ENCODE measurements around the gene MRPL48.
A peak's percentile ranks its signal among the peaks of the same experiment; 100 is the strongest.
"Not testable (repeated sequence)": the region's sequence is repeated elsewhere in the genome, so short reads cannot be mapped to it uniquely, and the experiment has no call there.

Gene MRPL48

DNA sequence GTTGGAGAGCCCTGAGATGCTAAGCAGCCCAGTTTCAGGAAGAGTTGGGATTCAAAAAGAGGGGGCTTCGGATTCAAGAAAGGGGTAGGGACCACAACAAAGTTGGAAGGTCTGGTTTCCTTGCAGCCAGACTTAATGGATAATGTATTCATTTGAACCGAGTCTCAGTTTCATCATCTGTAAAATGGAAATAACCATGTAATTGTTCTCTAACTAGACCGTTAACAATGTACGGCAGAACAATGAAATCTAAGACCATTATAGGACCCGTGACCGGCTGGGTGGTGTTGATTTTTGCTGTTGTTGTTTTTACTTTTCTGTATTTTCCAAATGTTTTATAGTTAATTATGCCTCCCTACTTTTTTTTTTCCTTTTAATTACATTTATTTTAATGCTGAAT is 6.4 kb upstream of the MRPL48 start:
- no peak for DNase-seq (ENCODE audit: low read depth)

DNA sequence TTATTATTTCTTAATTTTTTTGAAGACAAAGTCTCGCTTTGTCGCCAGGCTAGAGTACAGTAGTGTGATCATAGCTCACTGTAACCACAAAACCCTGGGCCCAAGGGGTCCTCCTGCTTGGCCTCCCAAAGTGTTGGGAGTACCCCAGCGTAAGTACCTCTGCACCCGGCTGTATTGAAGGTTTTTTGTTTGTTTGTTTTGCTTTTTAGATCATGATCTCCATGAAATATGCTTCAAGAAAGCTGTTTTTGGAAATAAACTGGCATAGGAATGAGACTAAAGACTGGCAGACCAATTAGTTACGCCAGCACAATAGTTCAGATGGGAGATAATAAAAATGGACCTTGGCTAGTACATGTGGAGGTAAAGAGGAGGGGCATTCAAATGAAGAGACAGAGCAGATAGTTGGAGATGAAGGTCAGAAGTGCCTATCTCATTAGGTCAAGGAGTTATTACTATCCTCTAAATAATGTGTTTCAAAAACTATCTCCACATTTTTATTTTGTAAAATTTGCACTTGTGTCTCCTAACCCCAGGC is 4.1 kb upstream of the MRPL48 start:
- H3K9ac ChIP-seq (ENCODE audit: low read length): no peak overlapping the region
- no peaks in the 10 kb centered on the region for H3K36me3 ChIP-seq (ENCODE audit: control insufficient read depth, insufficient read depth, low read length, severe bottlenecking)
- no peak for DNase-seq (ENCODE audit: low read depth)

More for the DNA sequence above, 6.4 kb upstream of the MRPL48 start:
- Histone ChIP-seq H3K36me3 (ENCODE audit: control insufficient read depth, insufficient read depth, low read length, severe bottlenecking) (no peaks in the 10 kb centered on the region), H3K4me1 (ENCODE audit: control insufficient read depth, insufficient read depth, low read length) (peaks cover 7% of the 10 kb centered on the region), H3K9ac (ENCODE audit: low read length) (no peak overlapping the region), H3K27me3 (replicated peaks; ENCODE audit: control insufficient read depth, insufficient read depth, low read length) (no peaks in the 10 kb centered on the region), H3K9me3 (ENCODE audit: control insufficient read depth, low read length) (no peaks in the 10 kb centered on the region), H3K4me3 (ENCODE audit: low read length) (no peak overlapping the region)

DNA sequence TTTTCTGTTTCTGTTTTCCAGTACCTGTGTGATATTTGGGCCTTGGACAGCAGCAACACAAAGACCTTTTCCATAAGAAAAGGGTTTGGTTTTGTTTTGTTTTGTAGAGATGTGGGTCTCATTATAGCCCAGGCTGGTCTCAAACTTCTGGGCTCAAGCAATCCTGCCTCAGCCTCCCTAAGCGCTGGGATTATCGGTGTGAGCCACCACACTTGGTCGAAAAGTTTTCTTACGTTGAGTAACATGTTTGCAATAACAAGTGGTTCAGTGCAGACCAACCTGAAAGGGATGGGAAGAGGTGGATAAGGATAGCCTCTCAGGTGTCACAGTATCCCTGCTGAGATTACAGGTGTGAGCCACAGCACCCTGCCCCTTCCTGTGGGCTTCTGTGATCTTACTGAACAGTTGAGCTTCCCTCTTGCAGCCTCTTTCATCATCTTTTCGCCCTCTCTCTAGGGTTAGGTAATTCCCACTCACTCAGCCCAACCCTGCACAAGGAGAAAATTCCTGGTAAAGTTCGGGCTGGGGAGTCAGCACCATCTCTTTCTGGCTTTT is 3.5 kb upstream of the MRPL48 start:
- DNase-seq (ENCODE audit: low read depth): peak; percentile 82
- peaks cover 15% of the 10 kb centered on the region for H3K4me1 ChIP-seq (ENCODE audit: control insufficient read depth, insufficient read depth, low read length)
- H3K36me3 ChIP-seq (ENCODE audit: control insufficient read depth, insufficient read depth, low read length, severe bottlenecking): no peaks in the 10 kb centered on the region
- no peak overlapping the region for H3K4me3 ChIP-seq (ENCODE audit: low read length)
- no peaks in the 10 kb centered on the region for H3K27me3 ChIP-seq (replicated peaks; ENCODE audit: control insufficient read depth, insufficient read depth, low read length)
- H3K9me3 ChIP-seq (ENCODE audit: control insufficient read depth, low read length): no peaks in the 10 kb centered on the region
- H3K9ac ChIP-seq (ENCODE audit: low read length): no peak overlapping the region

More for the DNA sequence above, 4.1 kb upstream of the MRPL48 start:
- no peaks in the 10 kb centered on the region for H3K9me3 ChIP-seq (ENCODE audit: control insufficient read depth, low read length)
- no peak overlapping the region for H3K4me3 ChIP-seq (ENCODE audit: low read length)
- peaks cover 9% of the 10 kb centered on the region for H3K4me1 ChIP-seq (ENCODE audit: control insufficient read depth, insufficient read depth, low read length)
- H3K27me3 ChIP-seq (replicated peaks; ENCODE audit: control insufficient read depth, insufficient read depth, low read length): no peaks in the 10 kb centered on the region

DNA sequence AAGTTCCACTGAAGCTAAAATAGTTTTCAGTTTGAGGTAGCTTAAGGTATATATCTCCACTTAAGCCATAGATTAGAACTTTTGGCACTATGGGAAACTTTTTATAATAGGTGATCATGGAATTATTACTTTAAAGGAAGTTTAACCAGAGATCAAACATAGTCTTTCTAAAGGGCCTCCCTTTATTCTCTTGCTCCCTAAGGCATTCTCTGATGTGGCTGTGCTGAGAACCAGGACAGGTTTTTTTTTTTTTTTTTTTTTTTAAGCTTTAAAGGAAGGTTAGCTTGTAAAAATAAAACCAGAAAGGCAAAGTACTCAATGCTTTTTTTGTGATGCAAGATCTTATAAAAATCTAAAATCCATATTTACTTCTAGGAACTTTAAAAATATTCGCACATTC is 2.9 kb upstream of the MRPL48 start:
- peaks cover 19% of the 10 kb centered on the region for H3K4me1 ChIP-seq (ENCODE audit: control insufficient read depth, insufficient read depth, low read length)
- H3K4me3 ChIP-seq (ENCODE audit: low read length): no peak overlapping the region
- H3K9ac ChIP-seq (ENCODE audit: low read length): no peak overlapping the region
- DNase-seq (ENCODE audit: low read depth): no peak
- no peaks in the 10 kb centered on the region for H3K9me3 ChIP-seq (ENCODE audit: control insufficient read depth, low read length)
- H3K36me3 ChIP-seq (ENCODE audit: control insufficient read depth, insufficient read depth, low read length, severe bottlenecking): no peaks in the 10 kb centered on the region
- H3K27me3 ChIP-seq (replicated peaks; ENCODE audit: control insufficient read depth, insufficient read depth, low read length): no peaks in the 10 kb centered on the region

DNA sequence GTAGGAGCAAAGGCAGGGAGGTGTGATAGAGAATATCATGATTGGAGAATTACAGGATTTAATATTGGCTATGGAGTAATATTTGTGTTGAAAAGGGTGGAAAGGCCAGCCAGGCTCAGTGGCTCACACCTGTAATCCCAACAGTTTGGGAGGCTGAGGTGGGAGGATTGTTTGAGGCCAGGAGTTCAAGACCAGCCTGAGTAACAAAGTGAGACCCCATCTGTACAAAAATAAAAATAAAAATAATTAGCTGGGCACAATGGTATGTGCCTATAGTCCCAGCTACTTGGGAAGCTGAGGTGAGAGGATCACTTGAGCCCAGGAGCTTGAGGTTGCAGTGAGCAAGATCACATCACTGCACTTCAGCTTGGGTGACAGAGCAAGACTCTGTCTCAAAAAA is 2.2 kb upstream of the MRPL48 start:
- H3K36me3 ChIP-seq (ENCODE audit: control insufficient read depth, insufficient read depth, low read length, severe bottlenecking); H3K4me3 ChIP-seq (ENCODE audit: low read length); DNase-seq (ENCODE audit: low read depth); H3K27me3 ChIP-seq (replicated peaks; ENCODE audit: control insufficient read depth, insufficient read depth, low read length); H3K9ac ChIP-seq (ENCODE audit: low read length); H3K9me3 ChIP-seq (ENCODE audit: control insufficient read depth, low read length): not testable (repeated sequence)
- H3K4me1 ChIP-seq (ENCODE audit: control insufficient read depth, insufficient read depth, low read length): peaks cover 19% of the 10 kb centered on the region

DNA sequence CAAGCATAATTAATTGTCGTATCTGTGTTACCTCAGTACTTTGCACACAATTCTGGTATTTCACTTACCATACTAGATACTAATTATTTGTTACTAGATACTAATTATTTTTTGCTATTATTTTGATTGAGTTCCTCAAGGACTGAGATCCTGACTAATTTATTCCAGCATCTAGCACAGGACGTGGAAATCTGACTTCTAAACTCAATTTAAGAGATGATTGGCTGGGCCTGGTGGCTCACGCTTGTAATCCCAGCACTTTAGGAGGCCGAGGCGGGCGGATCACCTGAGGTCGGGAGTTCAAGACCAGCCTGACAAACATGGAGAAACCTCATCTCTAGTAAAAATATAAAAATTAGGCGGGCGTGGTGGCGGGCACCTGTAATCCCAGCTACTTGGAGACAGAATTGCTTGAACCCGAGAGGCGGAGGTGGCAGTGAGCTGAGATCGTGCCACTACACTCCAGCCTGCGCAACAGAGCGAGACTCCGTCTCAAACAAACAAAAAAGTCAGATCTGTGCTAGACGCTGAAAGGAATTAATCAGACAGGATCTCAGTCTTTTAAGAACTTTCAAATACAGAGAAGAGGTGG is 527 bp upstream of the MRPL48 start:
- Histone ChIP-seq H3K36me3 (ENCODE audit: control insufficient read depth, insufficient read depth, low read length, severe bottlenecking) (no peaks in the 10 kb centered on the region), H3K4me1 (ENCODE audit: control insufficient read depth, insufficient read depth, low read length) (peaks cover 19% of the 10 kb centered on the region), H3K9me3 (ENCODE audit: control insufficient read depth, low read length) (no peaks in the 10 kb centered on the region), H3K4me3 (ENCODE audit: low read length) (peak overlapping the region; percentile 94), H3K27me3 (replicated peaks; ENCODE audit: control insufficient read depth, insufficient read depth, low read length) (no peaks in the 10 kb centered on the region), H3K9ac (ENCODE audit: low read length) (peak overlapping the region; percentile 96)
- DNase-seq (ENCODE audit: low read depth): no peak

DNA sequence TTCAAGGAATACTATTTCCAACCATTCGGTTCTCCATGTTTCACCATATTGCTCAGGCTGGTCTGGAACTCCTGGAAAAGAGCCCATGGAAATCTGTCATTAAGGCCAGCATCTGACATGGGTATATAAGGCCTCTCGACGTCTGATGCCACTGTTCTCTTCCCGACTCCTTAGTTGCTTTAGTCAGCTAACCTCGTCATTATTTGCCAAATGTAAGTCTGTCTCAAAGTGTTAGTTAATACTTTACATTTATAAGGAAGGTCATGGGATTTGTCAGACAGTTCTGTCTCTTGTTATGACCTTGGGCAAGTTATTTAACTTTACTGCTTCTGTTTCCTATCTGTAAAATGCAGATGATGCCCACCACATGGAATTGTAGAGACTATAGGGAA is 1.6 kb downstream of the MRPL48 start:
- no peak for DNase-seq (ENCODE audit: low read depth)
- Histone ChIP-seq H3K4me3 (ENCODE audit: low read length) (no peak overlapping the region), H3K9me3 (ENCODE audit: control insufficient read depth, low read length) (no peaks in the 10 kb centered on the region), H3K36me3 (ENCODE audit: control insufficient read depth, insufficient read depth, low read length, severe bottlenecking) (no peaks in the 10 kb centered on the region), H3K4me1 (ENCODE audit: control insufficient read depth, insufficient read depth, low read length) (peaks cover 19% of the 10 kb centered on the region), H3K9ac (ENCODE audit: low read length) (no peak overlapping the region), H3K27me3 (replicated peaks; ENCODE audit: control insufficient read depth, insufficient read depth, low read length) (no peaks in the 10 kb centered on the region)

DNA sequence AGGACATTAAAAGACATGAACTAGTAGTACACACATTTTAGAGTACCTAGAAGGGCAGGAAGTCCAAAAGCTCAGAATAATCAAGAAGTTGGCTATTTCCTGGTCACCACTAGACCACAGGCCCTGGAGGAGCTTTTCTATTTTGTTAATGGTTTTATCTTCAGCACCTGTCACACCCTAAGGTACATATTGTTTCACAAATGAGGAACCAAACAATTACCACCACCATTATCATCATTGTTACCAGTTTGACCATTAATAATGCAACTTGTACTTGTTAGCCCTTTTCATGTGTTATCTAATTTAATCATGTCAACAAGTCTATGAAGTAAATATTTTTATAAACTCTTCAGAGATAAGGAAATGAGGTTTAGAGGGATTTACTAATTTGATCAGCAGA is 4.9 kb downstream of the MRPL48 start:
- no peak for DNase-seq (ENCODE audit: low read depth)
- Histone ChIP-seq H3K4me3 (ENCODE audit: low read length) (no peak overlapping the region), H3K27me3 (replicated peaks; ENCODE audit: control insufficient read depth, insufficient read depth, low read length) (no peaks in the 10 kb centered on the region), H3K9ac (ENCODE audit: low read length) (no peak overlapping the region), H3K36me3 (ENCODE audit: control insufficient read depth, insufficient read depth, low read length, severe bottlenecking) (no peaks in the 10 kb centered on the region), H3K9me3 (ENCODE audit: control insufficient read depth, low read length) (no peaks in the 10 kb centered on the region), H3K4me1 (ENCODE audit: control insufficient read depth, insufficient read depth, low read length) (peaks cover 16% of the 10 kb centered on the region)

DNA sequence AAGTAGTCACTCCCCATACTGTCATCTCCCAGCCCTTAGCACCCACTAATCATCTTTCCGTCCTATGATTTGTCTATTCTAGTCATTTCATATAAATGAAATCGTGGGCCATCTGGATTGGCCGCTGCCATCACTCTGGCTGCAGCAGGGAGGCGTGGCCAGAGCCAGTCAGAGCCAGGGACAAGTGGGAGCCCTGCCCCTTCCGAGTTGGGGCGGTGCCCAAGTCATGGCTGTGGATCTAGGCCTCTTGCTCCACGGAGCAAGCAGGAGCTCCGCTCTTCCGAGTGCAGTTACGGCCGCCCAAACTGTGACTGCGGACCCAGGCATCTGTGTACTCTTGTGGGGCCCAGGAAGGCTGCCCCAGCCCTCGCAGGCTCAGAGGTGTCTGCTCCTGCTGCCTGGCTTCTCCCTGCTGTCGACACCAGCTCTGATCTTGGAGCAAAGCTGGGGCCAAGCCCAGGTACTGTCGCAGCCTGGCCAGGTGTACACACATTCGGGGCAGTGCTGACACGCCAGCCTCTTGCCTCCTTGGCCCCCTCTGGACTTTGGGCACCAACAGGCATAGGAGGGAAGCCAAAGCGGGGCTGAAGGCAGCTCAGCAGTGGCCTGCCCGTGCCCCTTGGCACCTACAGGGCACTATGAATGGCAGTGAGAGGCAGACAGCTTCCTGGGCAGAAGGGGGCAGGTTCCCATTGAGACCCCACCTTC is 8.4 kb downstream of the MRPL48 start:
- Histone ChIP-seq H3K4me3 (ENCODE audit: low read length) (no peak overlapping the region), H3K27me3 (replicated peaks; ENCODE audit: control insufficient read depth, insufficient read depth, low read length) (no peaks in the 10 kb centered on the region), H3K36me3 (ENCODE audit: control insufficient read depth, insufficient read depth, low read length, severe bottlenecking) (no peaks in the 10 kb centered on the region), H3K9ac (ENCODE audit: low read length) (no peak overlapping the region), H3K9me3 (ENCODE audit: control insufficient read depth, low read length) (no peaks in the 10 kb centered on the region), H3K4me1 (ENCODE audit: control insufficient read depth, insufficient read depth, low read length) (peaks cover 6% of the 10 kb centered on the region)
- DNase-seq (ENCODE audit: low read depth): no peak

DNA sequence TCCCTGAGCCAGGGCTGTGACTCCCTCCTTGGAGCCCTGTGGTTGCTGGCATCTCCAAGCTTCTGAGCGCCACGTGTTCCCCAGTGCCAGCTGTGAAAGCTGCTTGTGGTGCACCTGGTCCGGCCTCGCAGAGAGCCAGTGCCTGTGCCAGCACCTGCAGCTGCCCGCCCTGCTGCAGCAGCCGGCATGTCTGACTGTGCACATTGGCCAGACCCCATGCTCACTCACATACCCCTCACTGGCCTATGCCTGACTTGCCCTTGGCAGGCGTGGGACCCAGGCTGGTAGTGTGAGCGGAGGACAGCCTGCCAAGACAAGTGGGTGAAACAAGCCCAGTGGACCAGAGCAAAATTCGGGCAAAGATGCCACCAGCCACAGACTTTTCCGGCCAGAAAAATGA is 9.8 kb downstream of the MRPL48 start:
- Histone ChIP-seq H3K36me3 (ENCODE audit: control insufficient read depth, insufficient read depth, low read length, severe bottlenecking) (no peaks in the 10 kb centered on the region), H3K9ac (ENCODE audit: low read length) (no peak overlapping the region), H3K4me3 (ENCODE audit: low read length) (no peak overlapping the region), H3K27me3 (replicated peaks; ENCODE audit: control insufficient read depth, insufficient read depth, low read length) (no peaks in the 10 kb centered on the region), H3K4me1 (ENCODE audit: control insufficient read depth, insufficient read depth, low read length) (peaks cover 3% of the 10 kb centered on the region), H3K9me3 (ENCODE audit: control insufficient read depth, low read length) (no peaks in the 10 kb centered on the region)
- no peak for DNase-seq (ENCODE audit: low read depth)

DNA sequence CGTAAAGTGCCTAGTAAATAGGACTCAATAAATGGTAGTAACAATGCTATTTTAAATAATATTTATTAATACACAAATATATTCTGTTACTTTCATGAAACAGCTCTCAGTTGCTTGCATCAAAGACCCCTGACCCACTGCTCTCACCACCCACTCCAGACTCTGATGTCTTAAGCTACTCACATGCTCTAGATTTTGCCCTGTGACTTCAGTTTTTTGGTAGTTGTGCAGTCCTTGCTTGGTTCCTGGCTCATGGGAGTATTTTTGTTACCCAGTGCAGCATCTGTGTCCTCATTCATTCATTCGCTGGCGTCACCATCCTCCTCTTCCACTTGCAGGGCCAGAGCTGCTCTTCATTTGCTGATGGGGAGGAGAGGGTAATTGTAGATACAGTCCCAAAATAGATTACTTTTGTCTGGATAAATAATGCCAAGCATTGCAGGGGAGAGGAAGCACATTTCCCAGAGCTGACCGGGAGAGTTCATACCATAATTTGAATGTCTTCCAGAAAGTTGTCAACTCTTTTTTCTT is 12.7 kb downstream of the MRPL48 start:
- Histone ChIP-seq H3K36me3 (ENCODE audit: control insufficient read depth, insufficient read depth, low read length, severe bottlenecking) (no peaks in the 10 kb centered on the region), H3K27me3 (replicated peaks; ENCODE audit: control insufficient read depth, insufficient read depth, low read length) (no peaks in the 10 kb centered on the region), H3K4me3 (ENCODE audit: low read length) (no peak overlapping the region), H3K9ac (ENCODE audit: low read length) (no peak overlapping the region), H3K4me1 (ENCODE audit: control insufficient read depth, insufficient read depth, low read length) (peaks cover 2% of the 10 kb centered on the region), H3K9me3 (ENCODE audit: control insufficient read depth, low read length) (no peaks in the 10 kb centered on the region)
- no peak for DNase-seq (ENCODE audit: low read depth)

All from adipocyte (in vitro differentiated cells).